GM21619 (cell line): ENCODE results near the gene AUTS2.
A peak's percentile ranks its signal among the peaks of the same experiment; 100 is the strongest.

Experiments
- ATAC-seq: cut with Tn5 transposase; IDR thresholded peaks from one replicate; pipeline ENCODE4 v1.9.1; 2021; ENCODE audit not compliant: unreplicated experiment

Gene AUTS2

DNA sequence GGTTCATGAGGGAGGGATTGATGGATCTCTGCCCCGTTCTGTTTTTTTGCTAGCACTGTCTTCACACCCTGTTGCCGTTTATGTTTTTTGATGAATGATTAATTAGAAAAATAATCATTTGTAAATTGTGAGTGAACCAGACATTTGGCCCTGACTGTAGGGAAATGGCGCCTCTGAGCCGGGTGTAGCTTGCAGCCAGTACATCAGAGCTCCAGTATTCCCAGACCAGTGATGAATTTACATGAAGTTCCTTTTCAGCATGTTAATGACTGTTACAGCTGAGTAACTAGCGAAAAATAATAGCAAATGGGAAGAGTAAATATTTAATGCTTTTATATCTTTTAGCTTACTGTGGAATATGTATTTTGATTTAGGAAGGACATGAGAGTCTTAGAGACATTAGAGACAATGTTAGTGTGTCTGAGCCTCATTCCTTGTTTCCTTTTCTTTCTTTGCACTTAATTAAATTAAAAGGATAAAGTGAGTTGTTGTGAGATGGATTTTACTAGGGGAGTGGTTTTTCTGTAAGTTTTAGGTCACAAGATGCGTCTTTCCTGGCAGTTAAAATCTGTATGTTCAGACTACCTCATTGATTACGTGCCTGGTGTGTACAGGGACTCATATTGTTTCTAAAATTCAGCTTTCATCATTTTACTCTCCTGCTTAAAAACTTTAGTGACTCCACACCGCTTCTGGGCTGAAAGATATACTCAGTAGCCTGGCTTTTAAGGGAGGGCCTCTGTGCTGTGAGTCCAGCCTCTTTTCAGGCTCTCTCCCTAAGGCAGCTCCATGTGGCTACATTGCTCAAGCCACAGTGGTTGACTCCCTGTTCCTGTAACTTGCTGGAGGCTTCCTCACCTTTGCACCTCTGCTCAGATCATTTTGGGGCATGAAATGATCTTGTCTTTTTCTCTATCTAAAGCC lies 86.4 kb downstream of the AUTS2 start:
- ATAC-seq = peak; percentile 13

DNA sequence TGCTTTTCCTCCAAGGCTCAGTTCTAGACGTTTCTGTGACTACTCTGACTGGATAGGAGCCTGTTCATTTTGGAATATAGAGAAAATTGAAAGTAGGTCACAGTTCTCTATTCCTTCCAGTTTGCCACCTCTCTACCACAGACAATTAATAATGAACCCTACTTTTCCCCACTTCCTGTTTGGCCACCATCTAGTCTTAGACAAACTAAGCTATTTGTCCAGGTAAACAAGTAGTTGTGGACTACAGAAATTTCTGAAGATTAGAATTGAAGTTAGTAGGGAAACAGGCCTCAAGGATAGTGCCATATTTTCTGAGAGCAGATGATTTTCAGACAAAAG lies 87.0 kb downstream of the AUTS2 start:
- ATAC-seq = peak; percentile 47

DNA sequence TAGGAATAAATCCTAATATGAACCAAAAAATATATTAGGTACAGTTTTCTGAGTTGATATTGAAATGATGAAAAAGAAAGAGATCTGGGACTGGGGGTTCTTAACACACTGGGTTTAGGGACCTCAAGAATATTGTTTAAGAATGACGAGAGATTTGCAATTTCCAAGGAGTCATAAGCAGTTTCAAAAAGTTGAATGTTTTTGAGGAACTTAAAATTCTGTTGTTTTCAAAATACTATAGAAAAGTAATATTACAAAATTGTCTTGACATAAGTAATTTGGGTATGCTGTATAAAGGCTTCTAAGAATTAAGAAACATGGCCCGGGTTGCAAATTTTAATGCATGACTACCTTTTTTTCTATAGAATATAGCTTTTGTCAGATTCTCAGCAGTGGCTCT lies 88.1 kb downstream of the AUTS2 start:
- no peak for ATAC-seq

DNA sequence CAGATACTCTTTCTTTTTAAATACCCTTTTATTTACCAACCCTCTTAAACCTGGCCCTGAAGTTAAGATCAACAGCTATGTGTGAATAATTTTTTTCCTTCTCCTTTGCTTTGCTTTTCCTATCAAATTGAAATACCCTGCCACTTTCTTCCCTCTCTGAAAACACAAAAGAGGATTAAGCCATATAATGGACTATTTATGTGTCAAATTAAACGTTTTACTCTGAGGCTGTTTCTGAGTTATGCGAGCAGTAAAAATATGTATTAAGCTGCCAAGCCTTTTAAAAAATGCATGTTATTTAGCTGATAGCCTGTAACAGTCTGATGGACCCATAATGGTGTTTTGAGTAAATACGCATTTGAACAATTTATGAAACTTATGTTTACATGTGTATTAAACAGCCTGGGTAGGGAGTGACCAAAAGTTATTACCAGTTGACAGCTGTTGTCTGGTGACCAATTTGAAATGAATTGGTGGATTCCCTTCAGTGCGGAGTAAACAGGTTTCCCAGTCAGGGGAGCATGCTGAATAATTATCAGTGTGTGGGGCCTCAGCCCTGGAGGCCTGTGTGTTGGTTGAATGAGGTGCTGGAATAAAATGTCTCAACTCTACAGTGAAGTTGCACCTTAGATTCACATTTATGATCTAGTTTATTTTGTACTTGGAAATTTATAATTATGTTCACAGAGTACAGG lies 89.6 kb downstream of the AUTS2 start:
- ATAC-seq = no peak

DNA sequence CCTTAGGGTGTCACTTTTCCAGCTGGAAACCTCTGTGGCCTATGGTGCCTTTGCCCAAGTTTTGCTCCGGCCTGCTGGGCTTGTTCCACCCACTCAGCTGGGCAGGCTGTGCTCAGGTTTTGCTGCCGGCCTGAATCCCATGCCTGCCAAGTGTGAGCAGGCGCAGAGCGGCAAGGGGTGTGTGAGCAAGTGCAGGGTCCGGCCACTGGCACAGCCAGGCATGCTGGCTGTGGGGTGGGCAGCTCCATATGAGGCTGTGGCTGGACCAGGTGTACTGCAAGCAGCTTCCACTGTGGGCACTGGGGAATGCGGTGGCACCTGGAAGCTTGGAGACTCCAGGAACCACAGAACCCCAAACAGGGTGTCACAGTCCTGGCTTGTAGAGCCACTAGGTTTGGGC lies 92.1 kb downstream of the AUTS2 start:
- no peak for ATAC-seq

DNA sequence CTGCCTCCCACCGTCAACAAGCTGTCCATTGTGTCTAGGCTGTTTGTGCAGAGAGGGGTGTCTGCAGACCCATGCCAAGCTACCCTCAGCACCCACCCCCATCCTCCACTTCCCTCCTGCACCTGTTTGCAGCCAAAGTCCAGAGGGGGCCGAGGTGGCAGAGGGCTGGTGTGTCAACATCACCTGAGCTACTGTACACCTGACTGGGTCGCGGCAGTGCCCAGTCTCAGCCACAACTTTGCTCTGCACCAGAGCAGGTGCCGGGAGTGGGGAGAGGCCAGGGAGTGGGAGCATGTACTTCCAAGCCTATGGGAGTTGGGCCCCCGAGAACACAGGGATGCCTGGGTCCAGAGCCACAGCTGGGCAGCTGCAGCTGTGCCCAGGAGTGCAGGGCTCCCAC lies 93.1 kb downstream of the AUTS2 start:
- ATAC-seq = no peak

DNA sequence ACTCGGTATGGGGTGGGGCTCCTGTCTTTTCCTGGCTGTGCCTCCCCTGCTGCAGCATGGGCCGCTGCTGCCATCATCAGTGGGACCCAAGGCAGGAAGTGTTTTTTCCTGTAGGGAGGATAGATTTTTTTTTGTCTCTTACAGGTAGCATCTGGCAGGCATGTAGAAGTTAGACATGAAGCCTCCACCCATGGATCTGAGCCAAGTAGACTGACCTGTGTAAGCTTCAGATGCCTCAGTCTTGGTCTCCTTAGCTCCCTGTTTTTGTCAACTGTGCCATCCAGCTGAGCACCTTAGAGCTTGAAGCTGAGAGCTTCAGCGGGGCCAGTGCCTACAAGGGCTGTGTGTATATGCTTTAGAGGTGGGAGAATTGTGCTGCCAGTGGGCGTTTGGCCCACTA lies 93.5 kb downstream of the AUTS2 start:
- no peak for ATAC-seq

DNA sequence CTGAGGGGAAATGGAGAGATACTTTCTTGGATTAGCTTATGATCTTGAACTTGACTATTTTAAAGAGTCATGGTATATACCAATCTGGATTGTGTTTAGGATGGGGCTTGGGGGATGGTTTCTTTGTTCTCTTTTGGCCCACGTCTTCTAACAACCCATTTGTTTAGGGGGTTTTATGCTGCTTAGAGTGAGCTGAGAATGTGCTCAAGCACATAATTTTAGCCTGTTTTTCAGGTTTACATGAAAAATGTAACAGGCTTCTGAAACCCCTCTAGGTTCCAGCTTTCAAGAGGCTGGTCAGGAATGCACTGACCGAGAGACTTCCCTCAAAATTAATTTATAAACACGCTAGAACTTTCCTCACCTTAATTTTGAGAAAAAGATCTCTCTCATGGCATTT lies 94.3 kb downstream of the AUTS2 start:
- ATAC-seq = no peak

DNA sequence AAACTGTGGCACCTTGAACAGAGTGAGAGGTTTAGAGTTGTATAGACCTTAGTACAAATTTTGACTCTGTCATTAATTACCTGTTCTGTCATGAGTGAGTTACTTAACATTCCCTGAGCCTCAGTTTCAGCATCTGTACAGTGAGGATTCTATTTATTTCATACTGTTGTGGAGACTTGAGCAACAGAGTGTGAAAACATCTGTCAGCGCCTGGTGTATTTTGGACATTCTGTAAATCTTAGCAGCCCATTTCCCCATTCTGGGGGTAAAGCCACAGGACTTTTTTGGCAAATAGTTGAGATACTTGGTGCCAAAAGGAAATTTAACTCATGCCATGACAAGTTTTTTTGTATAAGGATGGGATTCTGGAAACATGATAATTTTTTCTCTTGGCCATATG lies 94.8 kb downstream of the AUTS2 start:
- ATAC-seq = no peak

DNA sequence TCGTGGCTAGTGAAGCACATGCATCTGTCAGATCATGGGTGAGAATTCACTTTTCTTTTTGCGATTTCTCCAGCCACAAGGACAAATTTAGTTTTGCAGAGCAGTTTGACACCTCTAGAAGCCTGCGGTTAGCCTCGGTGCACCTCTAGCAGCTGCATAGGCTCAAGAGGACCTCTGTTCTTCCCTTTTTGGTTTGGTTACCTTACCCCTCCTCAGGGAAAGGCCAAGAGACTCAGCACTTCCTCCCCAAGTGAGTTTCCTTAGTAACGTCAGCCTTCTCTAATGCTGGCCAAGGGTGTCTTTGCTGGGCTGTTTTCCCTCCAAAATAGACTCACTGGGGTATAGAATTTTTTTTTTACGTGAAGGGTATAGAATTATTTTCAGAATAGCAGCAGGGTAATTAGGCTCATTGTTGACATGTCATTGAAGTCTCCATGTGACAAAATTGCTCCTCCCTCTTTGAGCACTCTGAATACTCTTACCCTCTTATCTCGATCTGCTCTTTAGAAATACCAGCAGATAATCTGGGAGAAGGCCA lies 97.8 kb downstream of the AUTS2 start:
- ATAC-seq = peak; percentile 90

DNA sequence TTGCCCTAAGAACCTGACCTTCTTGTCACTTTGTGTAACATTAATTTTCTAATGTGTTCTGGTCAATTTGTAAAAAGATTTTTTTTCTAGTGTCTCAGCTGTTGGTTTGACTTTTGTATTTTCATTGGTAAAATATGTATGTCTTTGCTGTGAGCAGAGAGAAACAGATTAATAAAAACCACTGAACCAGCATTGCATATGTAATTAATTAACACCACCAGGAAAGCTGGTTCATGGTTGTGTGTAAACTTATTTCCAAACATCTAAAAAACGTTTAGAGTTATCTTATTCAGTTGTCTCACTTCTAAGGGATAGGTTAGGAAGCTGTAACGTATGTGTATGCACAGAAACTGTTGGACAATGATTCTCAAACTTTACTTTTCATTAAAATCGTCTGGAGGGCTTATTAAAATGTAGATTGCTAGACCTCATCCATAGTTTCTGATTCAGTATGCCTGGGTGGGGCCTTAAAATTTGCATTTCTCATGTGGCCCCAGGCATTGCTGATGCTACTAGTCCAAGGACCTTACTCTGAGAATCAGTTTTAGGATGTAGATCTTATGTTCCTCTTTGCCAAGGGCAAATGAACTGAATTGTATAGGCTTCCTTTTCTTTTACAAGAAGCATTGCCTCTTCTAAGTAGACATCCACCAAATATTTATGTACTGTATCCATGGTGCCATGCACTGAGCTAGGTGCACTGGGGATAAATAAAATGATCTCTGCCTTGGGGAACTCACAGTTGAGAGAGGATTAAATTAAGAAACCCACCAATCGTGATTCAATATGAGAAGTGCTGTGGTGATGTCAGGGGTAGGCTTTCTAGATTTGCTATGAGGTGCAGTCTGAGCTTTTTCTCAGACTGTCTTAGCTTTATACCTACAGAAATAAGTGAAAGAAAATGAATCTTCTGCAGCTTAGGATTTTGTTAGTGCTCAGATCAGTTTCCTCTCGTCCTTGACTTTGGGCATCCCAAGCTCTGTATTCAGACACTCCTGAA lies 98.7 kb downstream of the AUTS2 start:
- no peak for ATAC-seq

DNA sequence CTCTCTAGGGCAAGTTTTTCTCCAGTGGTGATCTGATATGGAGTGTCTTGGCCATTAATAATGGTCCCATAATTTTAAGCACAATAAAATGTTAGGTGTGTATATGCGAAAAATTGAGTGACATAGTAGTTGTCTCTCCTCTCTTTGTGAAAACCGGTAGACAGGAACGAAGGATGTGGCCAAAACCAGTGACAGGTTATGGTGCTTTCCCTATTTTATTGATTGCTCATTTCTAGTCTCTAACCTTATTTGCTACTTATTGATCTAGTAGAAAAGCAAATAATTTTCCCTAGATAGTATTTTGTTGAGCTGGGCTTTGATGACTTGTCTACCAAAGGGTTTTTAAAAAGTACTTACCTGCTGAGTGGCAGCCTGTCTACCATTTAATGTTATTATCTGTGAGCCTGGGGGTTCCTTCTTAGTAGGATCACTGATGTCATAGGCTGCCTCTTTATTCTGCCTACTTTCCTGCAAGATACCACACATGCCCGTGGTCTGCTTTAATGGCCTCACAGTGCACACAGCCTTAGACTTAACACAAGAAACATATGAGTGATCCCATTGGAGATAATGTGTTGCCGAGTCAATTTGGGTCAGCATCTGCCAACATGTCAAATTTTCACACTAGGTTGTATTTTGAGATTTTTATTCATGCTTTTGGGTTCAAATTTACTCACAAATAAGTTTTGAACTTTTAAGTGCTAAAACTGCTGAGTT lies 100.0 kb downstream of the AUTS2 start:
- no peak for ATAC-seq

DNA sequence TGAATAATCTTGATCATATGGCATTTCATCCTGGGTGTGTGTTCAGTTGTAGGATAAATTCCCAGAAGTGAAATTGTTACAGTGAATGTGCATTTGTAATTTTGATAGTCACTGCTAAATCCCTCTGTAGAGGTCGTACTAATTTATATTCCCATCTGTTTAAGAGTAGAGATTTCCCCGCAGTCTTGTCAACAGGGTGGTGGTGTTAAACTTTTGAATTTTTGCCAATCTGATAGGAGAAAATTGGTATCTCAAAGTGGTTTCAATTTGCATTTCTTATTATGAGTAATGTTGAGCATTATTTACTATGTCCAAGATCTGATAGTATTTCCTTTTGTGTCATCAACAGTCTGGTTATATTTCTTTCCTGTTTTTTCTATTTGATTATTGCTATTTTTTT lies 101.7 kb downstream of the AUTS2 start:
- ATAC-seq = no peak

DNA sequence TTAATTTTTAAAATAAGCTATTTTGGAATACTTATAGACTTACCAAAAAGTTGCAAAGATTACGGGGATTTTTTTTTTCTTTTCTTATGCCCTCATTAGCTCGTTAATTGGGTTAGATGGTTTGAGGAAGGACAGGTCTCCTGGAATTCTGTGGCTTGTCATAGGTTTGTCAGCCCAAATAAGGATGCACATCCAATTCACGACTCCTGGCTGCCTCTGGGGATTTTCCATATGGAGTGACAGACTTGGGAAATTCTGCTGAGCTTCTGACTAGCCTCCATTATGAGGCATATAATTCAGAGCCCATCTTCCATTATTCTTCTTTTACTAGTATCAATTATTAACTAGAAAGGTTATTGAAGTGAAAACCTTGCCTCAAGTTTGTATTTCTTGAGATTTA lies 102.1 kb downstream of the AUTS2 start:
- ATAC-seq = no peak

DNA sequence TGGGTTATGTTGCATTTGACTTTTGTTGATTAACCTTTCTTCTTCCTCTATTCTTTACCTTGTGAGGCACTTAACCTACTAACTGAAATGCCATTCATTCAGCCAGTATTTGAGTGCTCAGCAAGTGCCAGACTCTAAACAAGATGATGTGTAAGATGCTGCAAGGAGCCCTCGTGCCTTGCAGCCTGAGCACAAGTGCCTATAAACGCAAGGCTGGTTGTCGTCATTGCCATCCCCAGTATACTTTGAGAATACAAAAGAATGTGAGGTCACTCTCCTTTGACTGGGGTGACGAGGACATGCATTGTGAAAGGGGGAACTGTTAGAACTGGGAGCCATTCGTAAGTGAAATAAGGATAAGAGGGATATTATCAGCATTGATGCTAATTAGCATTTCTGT lies 103.0 kb downstream of the AUTS2 start:
- ATAC-seq = no peak

DNA sequence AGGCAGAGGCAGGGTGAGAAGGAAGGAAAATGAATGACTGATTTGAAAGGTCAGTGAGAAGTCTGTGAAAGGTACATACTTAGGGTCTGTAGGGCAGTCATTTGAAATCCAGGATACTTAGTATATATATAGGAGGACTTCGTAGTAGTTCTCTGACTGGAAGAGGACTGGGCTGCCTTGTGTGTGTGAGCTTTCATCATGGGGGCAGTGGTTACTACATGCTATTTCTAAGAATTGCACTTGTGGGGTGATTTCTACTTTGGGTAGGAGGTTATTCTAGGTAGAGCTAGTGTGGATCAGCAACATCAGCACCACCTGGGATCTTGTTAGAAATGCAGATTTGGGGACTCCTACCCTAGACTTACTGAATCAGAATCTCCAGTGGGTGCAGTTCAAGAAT lies 104.1 kb downstream of the AUTS2 start:
- no peak for ATAC-seq

DNA sequence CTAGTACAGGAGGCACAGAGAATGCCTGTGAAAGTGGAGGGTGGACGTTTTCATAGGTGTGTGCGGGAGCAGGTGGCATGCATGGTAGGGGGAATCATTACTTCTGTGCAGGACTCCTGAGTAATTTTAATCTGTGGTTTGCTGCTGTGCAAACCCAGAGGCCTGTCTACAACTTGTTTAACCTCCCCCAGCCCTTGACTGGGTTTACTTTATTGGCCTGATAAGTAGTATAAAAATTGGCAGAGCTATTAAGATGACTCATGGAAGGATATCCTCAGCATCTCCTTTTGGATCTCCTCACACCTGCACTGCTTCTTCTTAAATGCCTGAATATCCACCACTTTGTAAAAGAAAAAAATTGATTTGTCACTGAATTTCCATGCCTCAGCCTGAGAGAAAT lies 104.8 kb downstream of the AUTS2 start:
- no peak for ATAC-seq

DNA sequence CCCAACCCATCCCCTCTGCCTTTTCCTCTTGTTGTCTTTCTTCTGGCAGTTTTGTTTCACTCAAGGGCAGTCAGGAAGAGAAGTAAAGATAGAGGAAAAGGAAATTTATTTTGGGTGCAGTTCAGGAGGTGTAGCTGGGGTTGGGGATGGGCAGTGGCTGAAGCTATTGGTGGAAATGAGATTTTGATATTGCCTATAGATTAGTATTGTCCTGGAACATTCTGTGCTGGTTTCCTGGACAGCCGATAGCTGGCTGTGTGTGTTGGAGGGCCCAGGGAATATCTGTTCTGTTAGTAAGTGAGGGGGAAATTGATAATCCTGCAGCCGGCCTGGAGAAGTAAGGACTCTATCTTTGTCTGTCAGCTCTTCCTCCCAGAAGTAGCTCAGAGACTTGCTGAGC lies 107.8 kb downstream of the AUTS2 start:
- ATAC-seq = no peak

DNA sequence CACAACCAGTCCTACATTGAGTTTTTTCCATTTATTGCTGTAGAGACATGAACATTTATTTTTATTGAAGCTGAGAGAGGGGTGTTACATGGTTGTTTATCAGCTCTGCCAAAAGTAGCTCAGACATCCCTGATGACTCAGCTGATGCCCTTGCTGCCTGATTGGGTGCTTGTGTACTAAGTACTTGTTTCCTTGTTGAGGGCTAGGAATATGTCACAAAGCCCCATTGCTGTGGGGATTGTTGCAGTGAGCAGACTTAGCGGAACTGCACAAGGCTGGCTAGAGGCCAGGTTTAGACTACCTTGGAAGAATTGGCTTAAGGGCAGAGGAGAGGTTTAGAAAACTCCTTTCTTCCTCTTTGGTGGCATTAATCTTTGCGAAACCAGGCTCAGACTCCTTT lies 110.6 kb downstream of the AUTS2 start:
- ATAC-seq = no peak

DNA sequence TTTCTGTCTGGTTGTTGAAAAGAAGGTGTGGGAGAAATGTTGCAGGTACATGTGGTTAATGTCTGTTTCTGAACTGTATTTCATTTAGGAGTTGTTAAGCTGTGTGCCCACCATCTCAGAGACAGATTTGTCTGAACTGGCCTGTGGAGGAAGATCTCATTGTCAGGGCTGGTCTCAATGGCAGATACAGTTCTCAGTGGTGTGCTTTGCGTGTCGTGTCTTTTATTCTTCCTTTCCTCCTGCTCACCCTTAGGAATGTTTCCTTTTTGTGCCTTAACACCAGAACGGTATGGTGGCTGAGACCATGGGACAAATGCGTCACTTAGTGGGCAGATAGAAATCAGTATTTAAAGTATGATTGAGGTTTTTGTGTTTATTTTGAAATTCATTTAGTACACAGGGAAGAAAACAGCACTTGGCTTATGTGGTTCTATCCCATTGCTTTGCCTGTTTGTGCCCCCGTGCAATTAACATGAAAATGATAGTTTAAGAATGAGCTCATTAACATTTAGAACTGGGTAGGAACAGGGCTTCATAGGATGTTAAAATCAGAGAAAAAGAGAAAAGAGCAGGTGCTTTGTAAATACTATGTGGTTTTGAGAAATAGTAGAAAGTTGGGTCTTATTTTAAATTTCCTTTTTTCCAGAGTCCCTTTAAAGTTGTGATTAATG lies 112.6 kb downstream of the AUTS2 start:
- no peak for ATAC-seq
